K562 (cell line): Measurements from ENCODE around the gene AMMECR1. TPM values are rescaled to one million over a fixed set of nuclear protein-coding genes. Genes with fewer than 3 reads are reported as not detected.
A peak's percentile ranks its signal among the peaks of the same experiment; 100 is the strongest.

Experiments used
- ATAC-seq: fragments of 200-7000 bp; cut with Tn5 transposase; 3 replicates; pipeline ENCODE4 v1.9.1; 2020; ENCODE audit warnings: moderate library complexity
- BruUV-seq: library from RNA; stranded (reverse); fragments of 400-500 nt; replicated peaks from 2 replicates; lab custom pipeline; 2021; lab: Mats Ljungman, UMichigan
- CTCF ChIA-PET: fragments of 300-600 bp; formaldehyde crosslinking; extraction: SDS; loops from one replicate; lab custom pipeline; 2021; ENCODE audit warnings: low intra/inter-chr PET ratio; lab: Yijun Ruan, JAX
- POLR2A ChIA-PET: fragments of 300-600, 350-650 bp; sonication (Branson Sonifier 250); formaldehyde crosslinking; extraction: SDS; loops from one replicate; lab custom pipeline; 2021; ENCODE audit warnings: antibody characterized with exemption, inconsistent platforms; lab: Yijun Ruan, JAX
- DNase-seq, 4 experiments: peaks; one replicate each; pipeline versions ENCODE4 v3.0.0 to v3.0.0-alpha.2; 2011 to 2018; ENCODE audit warnings: low spot score in 3 of 4, mixed read lengths in 3 of 4; ENCODE audit errors: extremely low read depth in 1 of 4
- FAIRE-seq: peaks from 2 replicates; lab custom pipeline; 2011; peaks lifted over from hg19 to GRCh38; lab: Jason Lieb, UNC
- H2AFZ ChIP-seq: 2 replicates; pipeline ENCODE4 v1.6.0; 2011; ENCODE audit warnings: low read depth, low read length, control low read depth, inconsistent platforms
- H3K27ac ChIP-seq: fragments of 200-600 bp; 3 replicates; pipeline ENCODE4 v1.8.0; 2011; ENCODE audit warnings: low read depth, mild to moderate bottlenecking, control low read depth, inconsistent platforms, low read length, moderate library complexity, mixed read lengths; ENCODE audit errors: extremely low read depth
- H3K27me3 ChIP-seq, 2 experiments: fragments of 300-600 bp in 1 of 2; 2 replicates in 1 of 2; 3 replicates in 1 of 2; pipeline versions ENCODE4 v1.6.0 to v1.8.0; 2011; ENCODE audit warnings: inconsistent platforms in 2 of 2, low read length in 2 of 2, mild to moderate bottlenecking in 1 of 2, mixed read lengths in 1 of 2, moderate library complexity in 1 of 2; ENCODE audit not compliant: control insufficient read depth in 2 of 2, insufficient read depth in 2 of 2
- H3K36me3 ChIP-seq: fragments of 300-600 bp; 3 replicates; pipeline ENCODE4 v1.8.0; 2011; ENCODE audit warnings: mild to moderate bottlenecking, low read length, inconsistent platforms; ENCODE audit not compliant: control insufficient read depth, insufficient read depth
- H3K4me1 ChIP-seq, 2 experiments: fragments of 200-600 bp in 1 of 2; replicated peaks in 1 of 2; 2 replicates in 1 of 2; 3 replicates in 1 of 2; pipeline versions ENCODE4 v1.5.1 to v1.8.0; 2011; ENCODE audit warnings: inconsistent platforms in 2 of 2, low read length in 2 of 2, mild to moderate bottlenecking in 1 of 2, mixed read lengths in 1 of 2, moderate library complexity in 1 of 2; ENCODE audit not compliant: control insufficient read depth in 2 of 2, insufficient read depth in 2 of 2
- H3K4me2 ChIP-seq: 2 replicates; pipeline ENCODE4 v1.6.1; 2011; ENCODE audit warnings: low read length, control low read depth, inconsistent platforms, mixed read lengths; ENCODE audit not compliant: insufficient read depth
- H3K4me3 ChIP-seq: fragments of 200-600 bp; sonication (generic), shearing (Covaris generic); 2 replicates; pipeline ENCODE4 v1.5.1; 2016; ENCODE audit warnings: control low read depth, inconsistent platforms
- H3K79me2 ChIP-seq: fragments of 200-600 bp; 3 replicates; pipeline ENCODE4 v1.8.0; 2011; ENCODE audit warnings: low read length, inconsistent platforms; ENCODE audit not compliant: control insufficient read depth, insufficient read depth
- H3K9ac ChIP-seq, 2 experiments: 2 replicates each; pipeline versions ENCODE4 v1.6.0 to v1.6.1; 2011; ENCODE audit warnings: low read depth in 2 of 2, low read length in 2 of 2, control low read depth in 1 of 2, inconsistent platforms in 1 of 2, mild to moderate bottlenecking in 1 of 2, mixed read lengths in 1 of 2; ENCODE audit not compliant: insufficient read depth in 1 of 2
- H3K9me1 ChIP-seq: one replicate; pipeline ENCODE4 v1.6.0; 2011; ENCODE audit warnings: inconsistent platforms, mild to moderate bottlenecking, low read length, moderate library complexity; ENCODE audit not compliant: control insufficient read depth, insufficient read depth
- H3K9me3 ChIP-seq: replicated peaks from 2 replicates; pipeline ENCODE4 v1.5.1; 2011; ENCODE audit warnings: low read depth, low read length, inconsistent platforms; ENCODE audit not compliant: control insufficient read depth, insufficient read depth
- H4K20me1 ChIP-seq: replicated peaks from 2 replicates; pipeline ENCODE4 v1.6.1; 2011; ENCODE audit warnings: low read length, inconsistent platforms, mixed read lengths; ENCODE audit not compliant: control insufficient read depth, insufficient read depth
- CCAR2 ChIP-seq: fragments of 200-400 bp; formaldehyde crosslinking; IDR thresholded peaks from 2 replicates; pipeline ENCODE4 v1.6.1; 2017; ENCODE audit warnings: mild to moderate bottlenecking, low read depth, low read length
- CEBPB ChIP-seq: fragments of 450-650 bp; IDR thresholded peaks from 2 replicates; pipeline ENCODE4 v1.6.1; 2016; ENCODE audit warnings: missing genetic modification characterization, missing compliant biosample characterization
- ERF ChIP-seq: fragments of 450-650 bp; formaldehyde crosslinking; IDR thresholded peaks from 2 replicates; pipeline ENCODE4 v1.4.0; 2020; ENCODE audit warnings: mild to moderate bottlenecking, mixed read lengths
- JUND ChIP-seq, 2 experiments: IDR thresholded peaks; 2 replicates in 1 of 2; 3 replicates in 1 of 2; pipeline ENCODE4 v1.6.1; 2011; ENCODE audit warnings: borderline replicate concordance in 2 of 2, low read depth in 2 of 2, low read length in 2 of 2, improper control_type of control experiment in 1 of 2, missing biosample characterization in 1 of 2, missing genetic modification characterization in 1 of 2, missing genetic modification reagents in 1 of 2
- KAT8 ChIP-seq: fragments of 450-650 bp; IDR thresholded peaks from 2 replicates; pipeline ENCODE4 v1.6.1; 2016; ENCODE audit warnings: low read depth, mild to moderate bottlenecking
- MEIS2 ChIP-seq: fragments of 450-650 bp; IDR thresholded peaks from 2 replicates; pipeline ENCODE4 v1.6.1; 2014; ENCODE audit warnings: mild to moderate bottlenecking; ENCODE audit not compliant: partially characterized antibody
- ZFP1 ChIP-seq: fragments of 450-650 bp; formaldehyde crosslinking; IDR thresholded peaks from 2 replicates; pipeline ENCODE4 v1.4.0; 2020; ENCODE audit warnings: mild to moderate bottlenecking, mixed read lengths
- ZNF3 ChIP-seq: fragments of 250-450 bp; sonication (Bioruptor Pico); IDR thresholded peaks from 2 replicates; pipeline ENCODE4 v1.5.0; 2021; ENCODE audit warnings: mild to moderate bottlenecking, moderate library complexity
- WGBS: fragments of 100-300 bp; shearing (Covaris generic); methylation state at CpG from one replicate; pipeline ENCODE4 v1.1.6; 2016; ENCODE audit warnings: low coverage, mixed read lengths; ENCODE audit not compliant: insufficient coverage; ENCODE audit errors: missing lambda C conversion rate; 5-methylcytosine and 5-hydroxymethylcytosine counted together
- in situ Hi-C: fragments of 300-500 bp; cut with MboI; formaldehyde crosslinking; loops from 4 replicates; pipeline ENCODE4 v1.15.0; 2018; ENCODE audit warnings: inconsistent platforms, mixed read lengths
- intact Hi-C: fragments of 100-400 bp; cut with micrococcal nuclease; formaldehyde crosslinking; loops from 2 replicates; pipeline ENCODE4 v1.14.2; 2022
- polyA plus RNA-seq, 8 experiments: library from polyadenylated mRNA; depleted of rRNA in 4 of 8; stranded (reverse) in 5 of 8; unstranded in 3 of 8; fragments of >200 nt; fragmentation: Nextera tagmentation in 2 of 8; fragmentation: Illumina TruSeq in 1 of 8; extraction: Ambion mirVana in 2 of 8; extraction: Trizol in 1 of 8; gene quantifications; 2 replicates each; pipeline versions ENCODE4 v1.2.1 to v1.2.3, GENCODE V29; 2011 to 2014; ENCODE audit warnings: inconsistent platforms in 1 of 8, missing spikeins in 1 of 8
- total RNA-seq, 7 experiments: library from RNA; depleted of rRNA in 6 of 7; stranded (reverse); fragments of >200 nt in 6 of 7; fragmentation: Illumina TruSeq in 2 of 7; extraction: Trizol in 2 of 7; gene quantifications; 2 replicates each; pipeline versions ENCODE4 v1.2.1 to v1.2.3, GENCODE V29; 2011 to 2021; ENCODE audit warnings: low replicate concordance in 1 of 7

AMMECR1 gene
- total and polyA plus RNA-seq, 9 of the 15 experiments (the other 6 are each of a cell fraction or from before 2014, with no cell fraction given): 13.9 to 36.7 (median 23.6) TPM

DNA sequence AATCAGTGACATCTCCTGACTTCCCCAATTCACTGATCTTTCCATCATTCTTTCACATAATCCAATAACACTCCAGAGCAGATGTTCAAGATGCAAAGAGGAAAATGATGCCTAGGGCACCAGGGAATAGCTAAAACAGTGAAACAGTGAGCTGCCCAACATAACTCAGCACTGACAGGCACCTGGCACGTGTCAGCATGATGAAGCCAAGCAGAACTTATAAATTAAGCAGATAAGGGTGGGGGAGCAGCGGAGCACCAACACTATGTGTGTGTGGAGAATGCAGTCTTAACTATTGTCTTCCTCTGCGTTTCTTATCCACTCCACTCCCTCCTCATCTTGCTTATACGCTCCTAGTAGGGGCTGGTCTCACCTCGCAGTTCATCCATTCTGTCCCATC is 89.4 kb downstream of the AMMECR1 start (continued):
- TF ChIP-seq CEBPB (tag): no peak
- no peak for TF ChIP-seq CCAR2
- TF ChIP-seq MEIS2: peak; percentile 66
- no peak for TF ChIP-seq ZFP1 (CRISPR knock-in tag)
- TF ChIP-seq ERF: no peak
- TF ChIP-seq JUND (IDR thresholded peaks at IDR 0.05; ENCODE audit: borderline replicate concordance, low read depth, low read length): no peak
- TF ChIP-seq JUND (tag; IDR thresholded peaks at IDR 0.05; ENCODE audit: borderline replicate concordance, low read depth, low read length): no peak
- TF ChIP-seq KAT8: no peak
- TF ChIP-seq, all 486 proteins: peak for 4

DNA sequence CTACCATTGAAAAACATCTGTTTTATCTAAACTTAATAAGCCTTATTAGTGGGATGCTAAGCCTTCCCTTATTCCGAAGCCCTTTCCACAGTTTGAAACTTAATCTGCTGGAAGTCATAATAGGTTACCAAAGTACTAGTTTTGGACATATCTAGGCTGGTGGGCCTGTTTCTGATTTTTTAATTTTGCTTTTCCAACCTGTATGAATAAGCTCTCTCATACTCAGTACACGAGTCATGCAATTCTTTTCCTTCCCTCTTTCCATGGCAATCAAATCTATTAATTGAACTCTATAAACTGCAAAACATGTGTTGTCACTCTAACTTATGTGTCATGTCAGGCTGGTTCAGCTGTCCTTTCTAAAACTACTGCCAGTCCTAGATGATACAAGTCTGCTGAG is 91.0 kb downstream of the AMMECR1 start:
- in situ Hi-C loops (no loop called here), intact Hi-C loops (loop anchor here (5.0 kb wide), 1 partner anchor 90 kb away; the partner anchor contains the start of gene AMMECR1)
- H3K9me3 ChIP-seq: no peaks in the 10 kb centered on the region
- H3K4me2 ChIP-seq: no peak overlapping the region
- ATAC-seq (no peak), DNase-seq (no peak), FAIRE-seq (no peak)
- no peak overlapping the region for H3K27ac ChIP-seq
- no peak for TF ChIP-seq ZNF3
- H3K4me3 ChIP-seq: no peak overlapping the region
- 86% methylated on average over 1 of the region's 2 CpGs for WGBS
- no peaks in the 10 kb centered on the region for H4K20me1 ChIP-seq
- peaks cover 52% of the 10 kb centered on the region for H3K79me2 ChIP-seq
- no peak overlapping the region for H3K9ac ChIP-seq
- H3K4me1 ChIP-seq: peaks cover 0 to 11% of the 10 kb centered on the region in 2 experiments; a peak in 3 of 5 replicates
- no TSS peak for BruUV-seq
- POLR2A ChIA-PET: interaction anchor here (0.6 kb wide), 1 partner anchor 51 kb away, joined by 3 read pairs; no protein-coding TSS in a partner anchor
- no peaks in the 10 kb centered on the region; the same call in 2 of the 3 replicates for H3K36me3 ChIP-seq
- no peak overlapping the region for H2AFZ ChIP-seq
- CTCF ChIA-PET: no interaction called here
- no peaks in the 10 kb centered on the region for H3K9me1 ChIP-seq
- no peaks in the 10 kb centered on the region for H3K27me3 ChIP-seq
